HFF-Myc (cell line): ENCODE measurements around the gene MYH14.

ENCODE experiments used
- DNase-seq: peaks from one replicate; pipeline ENCODE4 v3.0.0-alpha.2; 2011; ENCODE audit warnings: low read depth; ENCODE audit errors: extremely low read depth
- H3K4me3 ChIP-seq: replicated peaks from 2 replicates; pipeline ENCODE4 v1.5.1; 2011; ENCODE audit warnings: low read depth, mild to moderate bottlenecking, control low read depth, low read length
- TF ChIP-seq, protein P1 (sequence below): IDR thresholded peaks from 2 replicates; pipeline ENCODE4 v1.5.1; 2012; ENCODE audit warnings: mild to moderate bottlenecking, low read depth, low read length, control low read depth; ENCODE audit errors: missing control alignments

The MYH14 gene

GRCh38 chr19:50300814-50301606 lies 97.6 kb downstream of the MYH14 start:
- TF ChIP-seq, protein P1, sequence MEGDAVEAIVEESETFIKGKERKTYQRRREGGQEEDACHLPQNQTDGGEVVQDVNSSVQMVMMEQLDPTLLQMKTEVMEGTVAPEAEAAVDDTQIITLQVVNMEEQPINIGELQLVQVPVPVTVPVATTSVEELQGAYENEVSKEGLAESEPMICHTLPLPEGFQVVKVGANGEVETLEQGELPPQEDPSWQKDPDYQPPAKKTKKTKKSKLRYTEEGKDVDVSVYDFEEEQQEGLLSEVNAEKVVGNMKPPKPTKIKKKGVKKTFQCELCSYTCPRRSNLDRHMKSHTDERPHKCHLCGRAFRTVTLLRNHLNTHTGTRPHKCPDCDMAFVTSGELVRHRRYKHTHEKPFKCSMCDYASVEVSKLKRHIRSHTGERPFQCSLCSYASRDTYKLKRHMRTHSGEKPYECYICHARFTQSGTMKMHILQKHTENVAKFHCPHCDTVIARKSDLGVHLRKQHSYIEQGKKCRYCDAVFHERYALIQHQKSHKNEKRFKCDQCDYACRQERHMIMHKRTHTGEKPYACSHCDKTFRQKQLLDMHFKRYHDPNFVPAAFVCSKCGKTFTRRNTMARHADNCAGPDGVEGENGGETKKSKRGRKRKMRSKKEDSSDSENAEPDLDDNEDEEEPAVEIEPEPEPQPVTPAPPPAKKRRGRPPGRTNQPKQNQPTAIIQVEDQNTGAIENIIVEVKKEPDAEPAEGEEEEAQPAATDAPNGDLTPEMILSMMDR = no peak
- no peak overlapping the region for H3K4me3 ChIP-seq
- DNase-seq = peak; percentile 47

DNA sequence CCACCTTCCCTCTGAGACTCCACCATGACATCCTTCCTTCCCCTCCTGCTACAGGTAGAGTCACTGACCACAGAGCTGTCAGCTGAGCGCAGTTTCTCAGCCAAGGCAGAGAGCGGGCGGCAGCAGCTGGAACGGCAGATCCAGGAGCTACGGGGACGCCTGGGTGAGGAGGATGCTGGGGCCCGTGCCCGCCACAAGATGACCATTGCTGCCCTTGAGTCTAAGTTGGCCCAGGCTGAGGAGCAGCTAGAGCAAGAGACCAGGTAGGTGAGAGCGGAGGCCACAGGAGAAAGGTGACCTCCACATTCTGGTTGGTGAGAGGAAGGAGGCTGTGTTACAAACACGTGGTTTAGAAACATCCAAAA lies 98.2 kb downstream of the MYH14 start:
- no peak overlapping the region for H3K4me3 ChIP-seq
- TF ChIP-seq, protein P1 = no peak
- DNase-seq = no peak

DNA sequence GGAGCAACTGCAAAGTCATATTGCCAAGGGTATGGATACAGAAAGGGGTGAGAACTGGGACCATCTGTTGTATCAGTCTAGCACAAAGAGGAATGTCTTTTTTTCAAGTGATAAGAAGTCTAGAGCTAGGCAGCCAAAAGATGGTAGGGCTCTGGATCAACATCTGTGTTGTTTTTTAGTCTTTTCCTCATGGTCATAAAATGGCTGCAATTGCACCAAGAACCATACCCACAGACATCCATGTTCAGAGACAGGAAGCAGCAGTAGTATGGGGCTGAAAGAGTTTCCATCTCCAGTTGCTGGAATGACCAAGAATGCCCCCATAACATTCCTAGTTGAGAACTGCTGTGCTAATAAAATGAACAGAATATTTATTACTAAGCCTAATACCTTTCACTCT lies 100.1 kb downstream of the MYH14 start:
- DNase-seq = no peak
- TF ChIP-seq, protein P1 = no peak
- no peak overlapping the region for H3K4me3 ChIP-seq

GRCh38 chr19:50308991-50309390 lies 105.6 kb downstream of the MYH14 start:
- H3K4me3 ChIP-seq = no peak overlapping the region
- TF ChIP-seq, protein P1 = no peak
- no peak for DNase-seq

DNA sequence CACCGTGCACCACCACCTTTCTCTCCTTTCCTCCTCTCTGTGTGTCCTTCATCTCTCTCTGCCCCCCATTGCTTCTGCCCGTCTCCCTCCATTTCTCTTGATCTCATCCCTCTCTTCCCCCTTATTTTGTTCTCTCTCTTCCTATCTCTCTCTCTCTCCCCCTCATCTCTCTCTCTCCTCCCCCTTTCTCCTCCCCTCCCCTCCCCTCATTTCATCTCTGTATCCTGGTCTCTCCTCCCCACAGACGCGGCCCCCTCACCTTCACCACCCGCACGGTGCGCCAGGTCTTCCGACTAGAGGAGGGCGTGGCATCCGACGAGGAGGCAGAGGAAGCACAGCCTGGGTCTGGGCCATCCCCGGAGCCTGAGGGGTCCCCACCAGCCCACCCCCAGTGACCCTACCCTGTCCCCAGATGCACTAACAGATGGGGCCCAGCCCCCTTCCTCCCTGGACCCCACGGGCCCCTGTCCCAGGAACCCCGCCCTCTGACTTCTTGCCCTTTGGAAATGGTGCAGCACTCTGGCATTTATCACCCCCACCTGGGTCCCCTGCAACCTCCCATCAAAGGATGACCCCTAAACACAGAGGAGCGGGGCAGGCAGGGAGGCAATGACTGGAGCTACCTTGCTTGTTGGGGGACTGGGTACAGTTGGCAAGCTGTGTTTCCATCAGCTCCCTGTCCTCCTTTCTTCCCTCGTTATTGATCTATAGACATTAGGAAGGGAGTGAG lies 106.1 kb downstream of the MYH14 start:
- no peak overlapping the region for H3K4me3 ChIP-seq
- DNase-seq = no peak
- TF ChIP-seq, protein P1 = no peak

GRCh38 chr19:50310759-50311465 lies 107.5 kb downstream of the MYH14 start:
- DNase-seq = no peak
- TF ChIP-seq, protein P1 = no peak
- H3K4me3 ChIP-seq = no peak overlapping the region
